Mesothelial cell of epicardium (in vitro differentiated cells): ENCODE results near the gene RAB17. TPM values are rescaled to one million over a fixed set of nuclear protein-coding genes. Genes with fewer than 3 reads are reported as not detected.

ENCODE experiments used
- DNase-seq, 2 experiments: peaks; one replicate each; pipeline ENCODE4 v3.0.0; 2021; ENCODE audit warnings: low spot score in 2 of 2; ENCODE audit not compliant: unreplicated experiment in 2 of 2
- H3K27ac Mint-ChIP-seq: 2 replicates; pipeline ENCODE4 v1.8.0; 2021; ENCODE audit warnings: mixed read lengths
- H3K27me3 Mint-ChIP-seq: 2 replicates; pipeline ENCODE4 v1.8.0; 2021; ENCODE audit warnings: low read depth, mixed read lengths
- H3K36me3 Mint-ChIP-seq: 2 replicates; pipeline ENCODE4 v1.8.0; 2021; ENCODE audit warnings: mixed read lengths
- H3K4me1 Mint-ChIP-seq: 2 replicates; pipeline ENCODE4 v1.8.0; 2021; ENCODE audit warnings: mixed read lengths
- H3K4me3 Mint-ChIP-seq: 2 replicates; pipeline ENCODE4 v1.8.0; 2021; ENCODE audit warnings: mild to moderate bottlenecking, moderate library complexity, mixed read lengths
- H3K9me3 Mint-ChIP-seq: 2 replicates; pipeline ENCODE4 v1.8.0; 2021; ENCODE audit warnings: mixed read lengths
- total RNA-seq: library from RNA; stranded (reverse); gene quantifications from 3 replicates; pipeline ENCODE4 v1.2.1, GENCODE V29; 2021
- TF ChIP-seq, protein P1 (sequence below): fragments of 200-600 bp; sonication (generic); IDR thresholded peaks from one replicate; pipeline ENCODE4 v1.5.0; 2021; ENCODE audit warnings: antibody characterized with exemption; ENCODE audit not compliant: unreplicated experiment

RAB17 gene
- total RNA-seq, 1 donor from 2014 or later: 10.6 TPM

DNA sequence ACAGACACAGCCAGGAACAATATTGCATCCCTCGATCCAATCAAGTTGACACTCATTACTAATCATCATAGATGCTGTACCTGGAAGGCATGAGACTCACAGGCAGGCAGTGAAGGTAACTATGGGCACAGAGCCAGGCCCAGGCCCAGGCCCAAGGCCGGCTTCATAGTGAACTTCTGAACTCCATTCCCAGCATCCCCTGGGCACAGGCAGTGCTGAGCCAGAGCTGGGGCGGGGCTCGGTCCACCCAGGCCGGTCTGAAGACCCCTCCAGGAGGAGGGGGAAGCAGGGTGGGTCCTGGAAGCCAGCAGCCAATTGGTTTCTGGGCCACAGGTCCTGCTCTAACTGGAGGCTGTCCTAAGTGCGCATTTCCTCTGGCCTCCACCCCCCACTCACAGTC lies 65.9 kb downstream of the RAB17 start:
- Mint-ChIP-seq H3K27ac (no peak overlapping the region), H3K4me1 (no peaks in the 10 kb centered on the region), H3K36me3 (peaks cover 2% of the 10 kb centered on the region), H3K9me3 (no peaks in the 10 kb centered on the region), H3K27me3 (no peaks in the 10 kb centered on the region), H3K4me3 (no peak overlapping the region)
- TF ChIP-seq, protein P1, sequence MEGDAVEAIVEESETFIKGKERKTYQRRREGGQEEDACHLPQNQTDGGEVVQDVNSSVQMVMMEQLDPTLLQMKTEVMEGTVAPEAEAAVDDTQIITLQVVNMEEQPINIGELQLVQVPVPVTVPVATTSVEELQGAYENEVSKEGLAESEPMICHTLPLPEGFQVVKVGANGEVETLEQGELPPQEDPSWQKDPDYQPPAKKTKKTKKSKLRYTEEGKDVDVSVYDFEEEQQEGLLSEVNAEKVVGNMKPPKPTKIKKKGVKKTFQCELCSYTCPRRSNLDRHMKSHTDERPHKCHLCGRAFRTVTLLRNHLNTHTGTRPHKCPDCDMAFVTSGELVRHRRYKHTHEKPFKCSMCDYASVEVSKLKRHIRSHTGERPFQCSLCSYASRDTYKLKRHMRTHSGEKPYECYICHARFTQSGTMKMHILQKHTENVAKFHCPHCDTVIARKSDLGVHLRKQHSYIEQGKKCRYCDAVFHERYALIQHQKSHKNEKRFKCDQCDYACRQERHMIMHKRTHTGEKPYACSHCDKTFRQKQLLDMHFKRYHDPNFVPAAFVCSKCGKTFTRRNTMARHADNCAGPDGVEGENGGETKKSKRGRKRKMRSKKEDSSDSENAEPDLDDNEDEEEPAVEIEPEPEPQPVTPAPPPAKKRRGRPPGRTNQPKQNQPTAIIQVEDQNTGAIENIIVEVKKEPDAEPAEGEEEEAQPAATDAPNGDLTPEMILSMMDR: no peak
- DNase-seq: no peak

Other genes with a start within 250 kb of the RAB17 start
- 544 to 655 TPM (median 645 TPM) in 3 replicates for gene COL6A3, start 176.6 kb downstream of the RAB17 start, total RNA-seq
- gene MLPH, start 103.5 kb downstream of the RAB17 start, total RNA-seq: 6.1 to 7.7 TPM (median 7.5 TPM) in 3 replicates
- gene PRLH, start 24.2 kb downstream of the RAB17 start, total RNA-seq: not detected in 3 replicates
- 43.6 to 47.5 TPM (median 47.2 TPM) in 3 replicates for gene LRRFIP1, start 36.9 kb upstream of the RAB17 start, total RNA-seq
- gene RBM44, start 208.0 kb upstream of the RAB17 start, total RNA-seq: 0.60 to 0.72 TPM (median 0.69 TPM) in 3 replicates